ENCODE measurements around the gene SPSB3.
"Not testable (repeated sequence)": the region's sequence is repeated elsewhere in the genome, so short reads cannot be mapped to it uniquely, and the experiment has no call there.

Gene SPSB3

GRCh38 chr16:1817276-1817589 lies 34.9 kb upstream of the SPSB3 start:
- no peak for DNase-seq (ENCODE audit: low read depth in 2 of 3, low spot score in 1 of 3)

- DNase-seq (ENCODE audit: low read depth in 2 of 3, low spot score in 1 of 3): no peak
These were observed 34.3 kb upstream of the SPSB3 start for GRCh38 chr16:1816396-1817275.

GRCh38 chr16:1815461-1815860 lies 33.1 kb upstream of the SPSB3 start:
- no peak for DNase-seq (ENCODE audit: low read depth in 2 of 3, low spot score in 1 of 3)

- peak; percentile 26 to 54 (median 53) for DNase-seq (ENCODE audit: low read depth in 2 of 3, low spot score in 1 of 3)
These were observed 30.4 kb upstream of the SPSB3 start for GRCh38 chr16:1812732-1813163.

GRCh38 chr16:1810536-1810935 lies 28.2 kb upstream of the SPSB3 start:
- no peak for DNase-seq (ENCODE audit: low read depth in 2 of 3, low spot score in 1 of 3)

- no peak for DNase-seq (ENCODE audit: low read depth in 2 of 3, low spot score in 1 of 3)
These were observed 27.7 kb upstream of the SPSB3 start for GRCh38 chr16:1810106-1810505.

GRCh38 chr16:1809281-1809801 lies 27.0 kb upstream of the SPSB3 start:
- no peak for DNase-seq (ENCODE audit: low read depth in 2 of 3, low spot score in 1 of 3)

GRCh38 chr16:1808691-1809090 lies 26.3 kb upstream of the SPSB3 start:
- DNase-seq (ENCODE audit: low read depth in 2 of 3, low spot score in 1 of 3): no peak

- DNase-seq (ENCODE audit: low read depth in 2 of 3, low spot score in 1 of 3): no peak
These were observed 25.3 kb upstream of the SPSB3 start for GRCh38 chr16:1807626-1808025.

- no peak for DNase-seq (ENCODE audit: low read depth in 2 of 3, low spot score in 1 of 3)
These were observed 18.3 kb upstream of the SPSB3 start for GRCh38 chr16:1800701-1801100.

- not testable (repeated sequence) for DNase-seq (ENCODE audit: low read depth in 2 of 3, low spot score in 1 of 3)
These were observed 16.9 kb upstream of the SPSB3 start for GRCh38 chr16:1799263-1799662.

GRCh38 chr16:1794908-1795666 lies 12.7 kb upstream of the SPSB3 start:
- DNase-seq (ENCODE audit: low read depth in 2 of 3, low spot score in 1 of 3): no peak

- DNase-seq (ENCODE audit: low read depth in 2 of 3, low spot score in 1 of 3): no peak
These were observed 12.0 kb upstream of the SPSB3 start for GRCh38 chr16:1794221-1794871.

GRCh38 chr16:1793578-1794220 lies 11.3 kb upstream of the SPSB3 start, which contains the start of gene IGFALS:
IGFALS (minus strand) TSS chr16:1793705; CDS start chr16:1793652, 53 bp downstream.
- DNase-seq (ENCODE audit: low read depth in 2 of 3, low spot score in 1 of 3): no peak

GRCh38 chr16:1792836-1793577 lies 10.6 kb upstream of the SPSB3 start:
- DNase-seq (ENCODE audit: low read depth in 2 of 3, low spot score in 1 of 3): no peak

- DNase-seq (ENCODE audit: low read depth in 2 of 3, low spot score in 1 of 3): no peak
These were observed 9.8 kb upstream of the SPSB3 start for GRCh38 chr16:1791943-1792812.

- DNase-seq (ENCODE audit: low read depth in 2 of 3, low spot score in 1 of 3): no peak
These were observed 9.0 kb upstream of the SPSB3 start for GRCh38 chr16:1791256-1791942.

- DNase-seq (ENCODE audit: low read depth in 2 of 3, low spot score in 1 of 3): no peak
These were observed 8.4 kb upstream of the SPSB3 start for GRCh38 chr16:1790611-1791255.
